CD4-positive, alpha-beta T cell treated with Interleukin-4 for 4 hours (primary cell): Measurements from ENCODE around the gene SLC49A4.

Experiments
- DNase-seq: peaks from one replicate; pipeline ENCODE4 v3.0.0-alpha.2; 2020

SLC49A4 gene

DNA sequence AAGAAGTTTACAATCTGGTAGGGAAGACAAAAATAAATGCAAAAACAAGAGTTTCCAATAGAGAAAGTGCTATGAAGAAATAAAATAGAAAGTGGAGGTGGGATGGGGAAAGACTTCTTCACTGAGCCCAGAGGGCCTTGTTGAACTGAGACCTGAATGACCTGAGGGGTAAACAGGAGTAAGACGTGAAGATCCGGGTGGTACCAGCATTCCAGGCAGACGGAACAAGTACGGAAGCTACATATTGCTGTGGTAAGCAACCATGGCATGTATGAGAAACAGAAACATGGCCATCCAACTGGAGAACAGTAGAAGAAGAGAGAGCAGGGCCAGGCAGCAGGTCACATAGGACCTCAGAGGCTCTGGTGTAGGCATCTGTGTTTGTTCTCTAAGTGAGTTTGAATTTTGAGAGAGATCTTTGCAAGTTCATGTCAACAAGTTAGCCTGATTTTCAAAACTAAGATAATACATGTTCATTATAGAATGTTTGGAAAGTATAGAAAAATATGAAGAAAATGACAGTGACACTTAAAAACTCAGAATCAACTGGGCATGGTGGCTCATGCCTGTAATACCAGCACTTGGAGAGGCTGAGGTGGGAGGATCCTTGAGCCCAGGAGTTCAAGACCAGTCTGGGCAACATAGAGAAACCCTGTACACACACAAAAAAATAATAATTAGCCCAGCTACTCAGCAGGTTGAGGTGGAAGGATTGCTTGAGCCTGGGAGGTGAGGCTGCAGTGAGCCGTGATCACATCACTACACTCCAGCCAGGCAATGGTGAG, 64.3 kb downstream of the SLC49A4 start:
- DNase-seq = no peak

- DNase-seq = no peak
These were observed 67.5 kb downstream of the SLC49A4 start for GRCh38 chr3:122862381-122862780.

DNA sequence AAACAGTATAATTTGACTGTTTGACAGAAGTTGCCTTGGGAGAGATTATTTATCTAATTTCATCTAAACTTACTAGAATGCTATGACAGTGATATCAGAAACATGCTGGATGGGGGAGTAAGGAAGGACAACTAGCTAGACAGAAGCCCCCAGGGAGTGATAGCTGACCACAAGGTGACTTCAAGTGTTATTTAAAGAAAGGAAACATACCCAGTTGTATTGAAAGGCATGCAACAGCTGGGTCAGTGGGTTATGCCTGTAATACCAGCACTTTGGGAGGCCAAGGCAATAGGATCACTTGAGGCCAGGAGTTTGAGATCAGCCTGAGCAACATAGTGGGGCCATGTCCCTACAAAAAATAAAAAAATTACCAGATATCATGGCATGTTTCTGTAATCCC, 69.6 kb downstream of the SLC49A4 start:
- no peak for DNase-seq

GRCh38 chr3:122868322-122868721, 73.5 kb downstream of the SLC49A4 start:
- DNase-seq = no peak

GRCh38 chr3:122873741-122874515, 79.1 kb downstream of the SLC49A4 start:
- DNase-seq = no peak

DNA sequence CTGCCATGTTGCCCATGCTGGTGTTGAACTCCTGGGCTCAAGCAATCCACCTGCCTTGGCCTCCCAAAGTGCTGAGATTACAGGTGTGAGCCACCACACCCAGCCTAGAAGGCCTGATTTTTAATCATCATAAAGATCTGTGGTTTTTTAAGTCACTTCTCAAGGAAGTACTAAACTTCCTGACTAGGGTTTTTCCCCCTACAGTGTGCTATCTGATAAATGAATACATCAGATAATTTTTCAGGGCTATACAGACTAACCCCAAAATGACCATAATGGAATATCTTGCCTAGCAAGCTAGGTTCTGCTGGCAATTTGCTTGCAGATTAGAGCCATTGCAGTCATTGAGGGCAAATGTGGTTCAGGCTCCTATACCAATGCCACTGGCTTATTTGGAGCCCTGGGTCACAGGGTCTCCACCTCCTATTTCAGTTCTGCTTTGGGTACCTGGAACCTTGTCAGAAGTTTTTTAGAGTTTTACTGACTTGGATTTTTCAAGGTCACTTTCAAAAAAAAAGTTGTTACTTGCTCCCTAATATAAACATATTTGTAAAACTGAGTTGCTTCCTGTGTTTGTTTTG, 80.8 kb downstream of the SLC49A4 start:
- DNase-seq = no peak

DNA sequence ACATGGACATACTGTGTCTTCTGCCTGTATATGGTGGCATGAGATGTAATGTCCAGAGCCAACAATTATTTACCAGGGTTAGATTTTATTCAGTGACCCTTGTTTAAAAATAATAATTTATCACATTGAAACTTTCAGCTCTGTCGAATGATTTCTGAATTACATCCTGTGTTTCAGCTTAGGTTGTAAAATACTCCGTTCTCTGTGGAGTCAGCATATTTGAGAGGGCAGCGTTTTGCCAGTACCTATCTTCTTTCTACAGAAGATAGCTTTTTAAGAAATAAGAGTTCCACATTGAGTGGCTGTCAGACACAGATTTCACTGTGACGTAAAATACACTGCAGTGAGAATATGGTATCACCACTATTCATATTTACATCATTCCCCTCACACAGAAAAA, 85.3 kb downstream of the SLC49A4 start:
- DNase-seq = no peak

DNA sequence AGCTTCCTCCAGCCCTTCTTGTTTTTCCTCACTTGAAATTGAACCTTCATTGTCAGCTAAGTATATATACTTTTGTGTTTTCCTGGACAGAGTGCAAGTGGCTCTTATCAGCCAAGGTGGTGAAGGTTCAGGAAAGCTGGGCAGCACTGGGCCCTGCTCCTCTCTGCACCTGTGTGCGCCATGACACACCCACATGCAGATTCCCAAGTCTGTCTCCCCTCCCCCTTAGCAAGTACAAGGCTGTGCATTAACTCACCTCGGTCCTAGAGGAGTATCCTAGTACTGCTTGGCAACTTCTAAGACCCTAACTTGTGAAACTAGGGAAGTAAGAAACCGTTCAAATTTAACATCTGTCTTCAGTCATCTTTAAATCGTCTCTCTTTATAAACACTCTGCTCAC, 85.8 kb downstream of the SLC49A4 start:
- DNase-seq = no peak

DNA sequence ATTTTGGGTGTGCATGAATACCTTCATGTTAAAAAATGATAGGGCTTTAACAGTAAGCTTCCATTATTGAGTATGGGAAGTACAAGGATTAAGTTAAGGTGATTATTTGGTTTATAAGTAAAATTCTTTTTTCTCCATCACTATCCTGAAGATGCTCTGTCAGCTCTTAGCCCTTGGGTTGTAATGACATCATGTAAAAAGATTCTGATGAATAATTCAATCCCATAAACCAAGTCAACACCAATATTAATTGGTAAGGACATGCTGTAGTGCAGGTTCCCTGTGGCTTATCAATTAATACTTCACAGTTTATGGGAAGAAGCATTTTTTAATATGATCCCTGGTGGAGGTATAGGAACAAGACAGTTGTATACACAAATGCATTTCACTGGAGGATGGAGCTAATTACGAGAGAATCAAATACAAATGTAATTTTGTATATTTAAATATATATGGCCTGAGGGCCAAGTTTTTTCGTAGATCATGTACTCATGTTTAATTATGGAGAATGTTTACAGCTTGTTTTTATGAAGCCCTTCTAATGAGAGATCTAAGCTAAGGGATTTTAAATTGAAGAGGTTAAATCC, 87.6 kb downstream of the SLC49A4 start:
- no peak for DNase-seq

DNA sequence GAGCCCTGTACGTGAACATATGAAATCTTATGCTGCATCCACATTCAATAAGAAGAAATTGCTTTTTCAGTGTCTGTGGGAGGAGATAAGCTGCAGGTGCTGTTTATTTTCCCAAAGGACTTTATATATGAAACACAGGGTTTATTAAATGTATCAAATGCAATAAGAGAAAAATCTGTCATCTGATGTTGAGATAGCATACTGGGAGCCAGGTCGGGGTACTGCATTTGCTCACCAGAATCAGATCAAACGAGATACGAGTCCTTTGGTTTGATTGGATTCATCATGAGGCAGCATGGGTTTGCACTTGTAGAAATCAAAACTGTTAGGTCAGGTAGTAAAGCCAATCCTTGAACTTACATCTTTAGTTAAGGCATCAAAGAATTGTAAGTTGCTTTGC, 91.4 kb downstream of the SLC49A4 start:
- DNase-seq = no peak

DNA sequence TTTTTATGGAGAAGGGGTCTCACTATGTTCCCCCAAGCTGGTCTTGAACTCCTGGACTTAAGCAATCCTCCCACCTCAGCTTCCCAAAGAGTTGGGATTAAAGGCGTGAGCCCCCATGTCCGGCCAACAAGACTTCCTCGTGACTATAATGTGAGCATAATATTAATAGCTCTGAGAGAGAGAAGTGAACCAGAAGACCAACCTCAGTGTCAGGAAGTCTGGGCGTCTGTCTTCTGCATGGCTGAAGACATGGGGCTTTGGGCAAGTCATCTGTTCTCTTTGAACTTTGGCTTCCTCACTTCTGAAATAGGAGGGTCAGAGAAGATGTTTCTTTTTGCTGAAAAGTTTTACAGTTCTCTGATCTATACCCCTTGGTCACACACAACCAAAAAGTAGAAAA, 92.1 kb downstream of the SLC49A4 start:
- no peak for DNase-seq

GRCh38 chr3:122890077-122890719, 95.3 kb downstream of the SLC49A4 start:
- DNase-seq = no peak

- no peak for DNase-seq
These were observed 95.9 kb downstream of the SLC49A4 start for GRCh38 chr3:122890720-122891220.

DNA sequence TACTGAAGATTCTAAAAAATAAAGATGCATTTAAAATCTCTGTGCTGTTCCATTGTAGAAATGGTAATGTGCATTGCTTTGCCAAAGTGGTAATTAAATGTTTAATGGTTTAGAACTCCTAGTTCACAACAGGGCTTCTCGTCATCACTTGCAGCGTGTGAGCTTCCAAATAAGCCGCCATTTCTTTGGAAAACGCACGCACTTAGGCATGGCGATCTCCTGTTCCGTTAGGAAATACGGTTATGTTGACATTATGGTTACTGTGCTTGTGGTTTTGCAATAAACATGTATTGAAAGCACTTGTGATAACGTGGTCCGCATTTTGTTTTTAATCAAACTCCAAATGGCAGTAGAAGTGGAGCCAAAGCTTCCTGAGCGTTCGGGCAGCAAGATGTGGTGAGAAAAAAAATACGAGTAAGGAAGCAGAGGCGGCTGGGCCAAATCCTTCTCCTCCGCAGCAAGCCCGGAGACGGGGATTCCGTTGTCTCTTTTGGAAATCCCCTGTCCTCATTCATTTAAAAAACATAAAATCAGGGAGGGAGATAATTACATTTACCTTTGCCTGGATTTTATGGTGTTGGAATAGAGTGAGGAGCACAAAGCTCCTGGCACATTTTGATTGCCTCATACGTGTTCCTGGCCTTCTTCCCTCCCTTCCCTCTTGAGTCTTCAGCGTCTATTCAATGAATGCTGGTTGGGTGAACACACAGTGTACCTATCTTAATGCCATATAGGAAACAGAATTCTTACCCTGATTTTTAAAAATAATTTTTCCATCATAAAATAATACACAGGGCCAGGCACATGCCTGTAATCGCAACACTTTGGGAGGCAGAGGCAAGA, 97.5 kb downstream of the SLC49A4 start:
- no peak for DNase-seq

GRCh38 chr3:122893282-122893681, 98.4 kb downstream of the SLC49A4 start:
- DNase-seq = no peak

- DNase-seq = no peak
These were observed 99.1 kb downstream of the SLC49A4 start for GRCh38 chr3:122893754-122894668.

DNA sequence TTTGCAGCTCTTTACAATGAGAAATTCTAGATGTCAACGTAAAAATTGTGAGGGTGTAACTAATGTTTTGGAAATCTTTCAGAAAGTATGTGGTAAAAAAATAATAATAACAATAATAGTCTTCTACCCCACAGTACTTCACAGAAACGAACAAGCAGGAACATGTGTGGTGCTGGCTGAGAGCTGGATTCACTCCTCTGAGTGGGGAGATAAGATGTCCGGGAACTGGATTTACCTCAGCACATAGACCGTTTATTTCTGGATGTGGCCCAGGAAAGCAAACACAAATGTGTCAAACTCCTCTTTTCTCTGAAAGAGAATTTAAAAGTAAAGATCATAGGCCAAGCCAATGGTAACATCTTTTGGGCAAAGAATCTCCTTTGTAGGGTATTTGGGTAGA, 103.4 kb downstream of the SLC49A4 start:
- DNase-seq = no peak

DNA sequence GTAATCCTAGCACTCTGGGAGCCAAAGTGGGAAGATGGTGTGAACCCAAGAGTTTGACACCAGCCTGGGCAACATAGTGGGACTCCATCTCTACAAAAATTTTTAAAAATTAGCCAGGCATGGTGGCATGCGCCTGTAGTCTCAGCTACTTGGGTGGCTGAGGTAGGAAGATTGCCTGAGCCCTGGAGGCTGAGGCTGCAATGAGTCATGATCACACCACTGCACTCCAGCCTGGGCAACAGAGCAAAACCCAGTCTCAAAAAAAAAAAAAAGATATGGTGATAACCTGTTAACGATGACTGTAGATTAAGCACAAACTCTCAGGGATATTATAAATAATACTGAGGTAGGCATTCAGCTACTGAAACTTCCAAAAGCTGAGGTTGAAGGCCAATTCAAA, 107.5 kb downstream of the SLC49A4 start:
- no peak for DNase-seq

- no peak for DNase-seq
These were observed 108.3 kb downstream of the SLC49A4 start for GRCh38 chr3:122903171-122903570.

- no peak for DNase-seq
These were observed 112.6 kb downstream of the SLC49A4 start for GRCh38 chr3:122907471-122907870.

GRCh38 chr3:122908251-122908650, 113.4 kb downstream of the SLC49A4 start:
- DNase-seq = no peak
